ENCODE results near the gene SRMS.

GRCh38 chr20:63517376-63518309, 29.9 kb downstream of the SRMS start:
- TF ChIP-seq EP300 (IDR thresholded peaks at IDR 0.05), result no peak
- no peak for TF ChIP-seq CTCF (IDR thresholded peaks at IDR 0.05)
